ENCODE measurements around the gene TRIM36. TPM values are rescaled to one million over a fixed set of nuclear protein-coding genes. Genes with fewer than 3 reads are reported as not detected.

TRIM36 gene
- total RNA-seq, 1 donor from 2014 or later: 0.26 TPM

DNA sequence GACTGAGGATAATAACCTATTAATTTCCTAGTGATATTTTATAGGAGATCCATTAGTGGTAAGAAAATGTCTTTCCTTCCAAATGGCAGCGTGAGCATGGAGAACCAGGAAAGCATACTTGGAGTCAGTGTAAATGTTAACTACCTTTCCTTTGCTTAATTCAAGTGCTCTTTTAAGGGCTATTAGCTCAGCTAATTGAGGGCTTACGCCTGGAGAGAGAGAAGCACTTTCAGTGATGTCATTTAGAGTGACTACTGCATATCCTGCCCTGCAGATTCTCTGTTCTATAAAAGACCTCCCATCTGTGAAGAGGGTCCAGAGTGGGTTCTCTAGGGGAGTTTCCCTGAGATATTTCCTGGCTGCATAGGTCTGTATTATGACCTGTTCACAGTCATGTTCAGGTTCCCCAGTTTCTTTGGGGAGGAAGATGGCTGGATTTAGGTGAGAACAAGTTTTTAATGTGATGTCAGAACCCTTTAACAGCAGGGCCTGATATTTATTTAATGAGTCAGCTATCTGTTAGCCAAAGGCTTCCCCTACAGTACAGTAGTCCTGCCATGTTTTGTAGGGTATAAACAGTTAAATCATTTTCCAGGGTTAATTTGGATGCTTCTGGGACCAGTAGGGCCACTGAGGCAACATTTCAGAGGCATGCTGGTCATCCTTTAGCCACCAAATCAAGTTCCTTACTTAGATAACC is 89.6 kb downstream of the TRIM36 start:
- no peak for DNase-seq (ENCODE audit: low read depth, low spot score)

Other genes starting within 250 kb of the TRIM36 start
- gene PGGT1B, start 93.0 kb upstream of the TRIM36 start, total RNA-seq: 22.9 and 28.9 TPM in 2 replicates
- 6.4 and 6.6 TPM in 2 replicates for gene CCDC112, start 126.7 kb upstream of the TRIM36 start, total RNA-seq